SKM-1 (cell line): ENCODE data around the gene ARID5B.

Experiments
- DNase-seq: peaks from one replicate; lab custom pipeline; 2025; ENCODE audit not compliant: unreplicated experiment; lab: John Stamatoyannopoulos, UW

ARID5B gene

GRCh38 chr10:62133618-62134017 is 232.1 kb downstream of the ARID5B start:
- DNase-seq, result no peak

- no peak for DNase-seq
Observed at GRCh38 chr10:62136931-62137330, 235.4 kb downstream of the ARID5B start.
